ENCODE data around the gene BNIP2. TPM values are rescaled to one million over a fixed set of nuclear protein-coding genes. Genes with fewer than 3 reads are reported as not detected.

BNIP2 gene
- total RNA-seq, 1 experiment from 2014 or later, result 43.5 TPM

DNA sequence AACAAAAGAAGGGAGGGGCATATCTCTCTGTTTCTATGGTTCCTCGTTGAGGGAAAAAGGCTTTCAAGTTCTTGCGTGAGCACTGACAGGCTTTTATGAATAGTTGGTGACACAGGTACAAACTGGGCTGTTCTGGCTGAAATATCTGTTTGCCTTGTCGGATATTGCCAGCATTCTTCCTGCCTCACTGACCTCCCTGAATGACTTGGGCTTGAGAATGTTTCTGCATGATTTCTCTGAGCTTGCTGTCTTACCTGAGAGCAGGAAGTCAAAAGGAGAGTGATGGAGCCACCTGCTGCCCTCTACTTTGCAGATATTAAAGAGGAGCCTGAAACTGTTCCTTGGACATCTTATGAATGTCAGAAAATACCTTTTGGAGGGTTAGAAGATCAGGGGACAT is 72.7 kb downstream of the BNIP2 start:
- no CpG with 5 or more reads among the region's 3 CpGs for WGBS (ENCODE audit: extremely low coverage, insufficient read length, low lambda C conversion rate)
- Mint-ChIP-seq H3K36me3 (ENCODE audit: insufficient read depth in 1 of 3, low read depth in 3 of 3) (peaks cover 0 to 4% (median 0%) of the 10 kb centered on the region in 3 experiments; a peak in 3 of 7 replicates), H3K27me3 (ENCODE audit: low read depth) (peaks cover 29% of the 10 kb centered on the region), H3K27ac (no peak overlapping the region), H3K4me3 (no peak overlapping the region), H3K4me1 (peaks cover 4 to 6% of the 10 kb centered on the region in 2 experiments; a peak in 2 of 4 replicates), H3K9me3 (peaks cover 3 to 4% of the 10 kb centered on the region in 2 experiments)
- H3K79me2 ChIP-seq (ENCODE audit: insufficient read depth, low read length), result no peaks in the 10 kb centered on the region
- no peak overlapping the region for H2BK12ac ChIP-seq (ENCODE audit: insufficient read length, low read depth, low read length)
- H2BK120ac ChIP-seq (ENCODE audit: low read depth, low read length, poor library complexity, severe bottlenecking), result no peak overlapping the region
- H2BK20ac ChIP-seq (ENCODE audit: low read depth, low read length, poor library complexity, severe bottlenecking), result no peak overlapping the region
- no peak overlapping the region for H3K56ac ChIP-seq (ENCODE audit: insufficient read length, low read depth, low read length)
- H4K8ac ChIP-seq (replicated peaks; ENCODE audit: insufficient read length, low read depth, low read length), result no peak overlapping the region
- no peak overlapping the region for H3T11ph ChIP-seq (ENCODE audit: low read length)
- no peak for DNase-seq
- H3K14ac ChIP-seq (ENCODE audit: insufficient read depth, low read length), result no peak overlapping the region
- no peak overlapping the region for H3K18ac ChIP-seq (ENCODE audit: insufficient read length, low read depth, low read length)
- H3K27ac ChIP-seq (ENCODE audit: insufficient read length, low read depth, low read length), result no peak overlapping the region
- H2BK5ac ChIP-seq (ENCODE audit: insufficient read length, low read length), result no peak overlapping the region
- no peak overlapping the region for H2AK5ac ChIP-seq (ENCODE audit: insufficient read length, low read length)
- no peaks in the 10 kb centered on the region for H3K79me1 ChIP-seq (ENCODE audit: insufficient read depth, low read depth, low read length, poor library complexity, severe bottlenecking)
- no peaks in the 10 kb centered on the region for H3K4me1 ChIP-seq (ENCODE audit: insufficient read depth, low read length)
- H2AFZ ChIP-seq (ENCODE audit: low read length), result no peak overlapping the region
- no peaks in the 10 kb centered on the region for H4K20me1 ChIP-seq (ENCODE audit: control insufficient read depth, insufficient read depth, insufficient read length)
- H3K4ac ChIP-seq (ENCODE audit: low read depth, low read length), result no peak overlapping the region
- H3K27me3 ChIP-seq (ENCODE audit: insufficient read depth, low read length), result no peaks in the 10 kb centered on the region
- H3K9me3 ChIP-seq (ENCODE audit: control insufficient read depth, low read depth, low read length), result no peaks in the 10 kb centered on the region
- no peak overlapping the region for H3K9ac ChIP-seq (ENCODE audit: extremely low read depth, insufficient read length, low read length)
- H3K23me2 ChIP-seq (ENCODE audit: insufficient read length, low read depth, low read length, poor library complexity, severe bottlenecking), result no peaks in the 10 kb centered on the region
- no peak overlapping the region for H2BK15ac ChIP-seq (ENCODE audit: low read depth, low read length)
- no peak overlapping the region for H3K23ac ChIP-seq (ENCODE audit: insufficient read length, low read depth, low read length)
- H4K5ac ChIP-seq (ENCODE audit: insufficient read length, low read depth, low read length), result no peak overlapping the region
- H4K91ac ChIP-seq (ENCODE audit: insufficient read length, low read depth, low read length), result no peak overlapping the region
- H3K4me2 ChIP-seq (ENCODE audit: insufficient read depth, insufficient read length, low read length), result no peak overlapping the region
- TF ChIP-seq, protein P1, sequence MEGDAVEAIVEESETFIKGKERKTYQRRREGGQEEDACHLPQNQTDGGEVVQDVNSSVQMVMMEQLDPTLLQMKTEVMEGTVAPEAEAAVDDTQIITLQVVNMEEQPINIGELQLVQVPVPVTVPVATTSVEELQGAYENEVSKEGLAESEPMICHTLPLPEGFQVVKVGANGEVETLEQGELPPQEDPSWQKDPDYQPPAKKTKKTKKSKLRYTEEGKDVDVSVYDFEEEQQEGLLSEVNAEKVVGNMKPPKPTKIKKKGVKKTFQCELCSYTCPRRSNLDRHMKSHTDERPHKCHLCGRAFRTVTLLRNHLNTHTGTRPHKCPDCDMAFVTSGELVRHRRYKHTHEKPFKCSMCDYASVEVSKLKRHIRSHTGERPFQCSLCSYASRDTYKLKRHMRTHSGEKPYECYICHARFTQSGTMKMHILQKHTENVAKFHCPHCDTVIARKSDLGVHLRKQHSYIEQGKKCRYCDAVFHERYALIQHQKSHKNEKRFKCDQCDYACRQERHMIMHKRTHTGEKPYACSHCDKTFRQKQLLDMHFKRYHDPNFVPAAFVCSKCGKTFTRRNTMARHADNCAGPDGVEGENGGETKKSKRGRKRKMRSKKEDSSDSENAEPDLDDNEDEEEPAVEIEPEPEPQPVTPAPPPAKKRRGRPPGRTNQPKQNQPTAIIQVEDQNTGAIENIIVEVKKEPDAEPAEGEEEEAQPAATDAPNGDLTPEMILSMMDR (conservative IDR thresholded peaks at IDR 0.05), result no peak
